MM.1S (cell line): ENCODE data around the gene NOVA1.

ENCODE experiments used
- DNase-seq: peaks from one replicate; pipeline ENCODE4 v3.0.0-alpha.2; 2015
- H2AFZ ChIP-seq: fragments of 300-600 bp; sonication (generic); 2 replicates; pipeline ENCODE4 v1.6.0; 2016; ENCODE audit warnings: antibody characterized with exemption, low read length
- H3F3A ChIP-seq: fragments of 300-600 bp; sonication (generic); 2 replicates; pipeline ENCODE4 v1.6.1; 2016; ENCODE audit warnings: mild to moderate bottlenecking, antibody characterized with exemption, low read length, moderate library complexity, mixed read lengths; ENCODE audit not compliant: insufficient read depth
- H3K27ac ChIP-seq: fragments of 300-600 bp; sonication (generic); 2 replicates; pipeline ENCODE4 v1.5.1; 2016; ENCODE audit warnings: mild to moderate bottlenecking, low read length
- H3K27me3 ChIP-seq: fragments of 300-600 bp; sonication (generic); replicated peaks from 2 replicates; pipeline ENCODE4 v1.6.0; 2016; ENCODE audit warnings: low read length; ENCODE audit not compliant: insufficient read depth
- H3K36me3 ChIP-seq: fragments of 300-600 bp; sonication (generic); replicated peaks from 2 replicates; pipeline ENCODE4 v1.6.1; 2016; ENCODE audit warnings: mild to moderate bottlenecking, low read length, mixed read lengths; ENCODE audit not compliant: insufficient read depth
- H3K4me1 ChIP-seq: fragments of 300-600 bp; sonication (generic); 2 replicates; pipeline ENCODE4 v1.6.1; 2016; ENCODE audit warnings: low read length, mixed read lengths
- H3K4me2 ChIP-seq: fragments of 300-600 bp; sonication (generic); 2 replicates; pipeline ENCODE4 v1.6.0; 2016; ENCODE audit warnings: low read depth, low read length
- H3K4me3 ChIP-seq: fragments of 300-600 bp; sonication (generic); 2 replicates; pipeline ENCODE4 v1.5.1; 2016; ENCODE audit warnings: low read length, mixed read lengths
- H3K79me2 ChIP-seq: fragments of 300-600 bp; sonication (generic); 2 replicates; pipeline ENCODE4 v1.6.1; 2016; ENCODE audit warnings: mixed run types, low read length, mixed read lengths
- H3K9ac ChIP-seq: fragments of 300-600 bp; sonication (generic); 2 replicates; pipeline ENCODE4 v1.6.1; 2016; ENCODE audit warnings: low read length, mixed read lengths
- H3K9me2 ChIP-seq: fragments of 300-600 bp; sonication (generic); replicated peaks from 2 replicates; pipeline ENCODE4 v1.6.1; 2016; ENCODE audit warnings: mild to moderate bottlenecking, low read length, mixed read lengths; ENCODE audit not compliant: insufficient read depth
- H3K9me3 ChIP-seq: fragments of 300-600 bp; sonication (generic); replicated peaks from 2 replicates; pipeline ENCODE4 v1.6.1; 2016; ENCODE audit warnings: mild to moderate bottlenecking, low read length, mixed read lengths; ENCODE audit not compliant: insufficient read depth
- H4K20me1 ChIP-seq: fragments of 300-600 bp; sonication (generic); 2 replicates; pipeline ENCODE4 v1.6.1; 2016; ENCODE audit warnings: mild to moderate bottlenecking, low read length, moderate library complexity, mixed read lengths; ENCODE audit not compliant: insufficient read depth
- EZH2 ChIP-seq: fragments of 300-600 bp; sonication (generic); optimal IDR thresholded peaks from 2 replicates; pipeline ENCODE3; 2017; ENCODE audit warnings: low read depth, mild to moderate bottlenecking, antibody characterized with exemption, low read length, mixed read lengths
- EZH2phosphoT487 ChIP-seq: fragments of 300-600 bp; sonication (generic); IDR thresholded peaks from 2 replicates; pipeline ENCODE4 v1.6.1; 2018; ENCODE audit warnings: antibody characterized with exemption, low read length
- TF ChIP-seq, protein P1 (sequence below): fragments of 300-600 bp; sonication (generic); IDR thresholded peaks from 2 replicates; pipeline ENCODE4 v1.5.1; 2016; ENCODE audit warnings: antibody characterized with exemption, low read length, mixed read lengths

NOVA1 gene

DNA sequence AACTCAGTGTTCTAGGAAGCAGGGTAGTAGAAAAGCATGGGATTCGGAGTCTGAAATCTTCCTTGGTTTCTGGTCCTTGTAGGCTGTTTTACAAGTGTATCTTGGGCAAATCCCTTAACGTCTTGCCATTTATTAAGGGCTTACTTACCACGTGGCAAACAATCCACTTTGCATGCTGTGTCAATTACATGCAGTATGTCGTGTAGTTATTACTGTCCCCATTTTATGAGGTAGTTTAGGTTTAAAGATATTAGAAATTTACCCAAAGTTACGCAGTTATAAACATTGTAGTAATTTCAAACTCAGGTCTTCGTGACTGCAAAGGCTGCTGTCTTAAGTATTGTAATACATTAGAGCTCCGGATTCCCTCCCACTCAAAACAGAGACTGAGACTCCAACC, 1.5 kb upstream of the NOVA1 start:
- no peaks in the 10 kb centered on the region for H3K9me2 ChIP-seq
- H3F3A ChIP-seq, result no peaks in the 10 kb centered on the region
- H3K9me3 ChIP-seq, result no peaks in the 10 kb centered on the region
- no peaks in the 10 kb centered on the region for H3K27me3 ChIP-seq
- H3K4me3 ChIP-seq, result no peak overlapping the region
- no peaks in the 10 kb centered on the region for H3K36me3 ChIP-seq
- no peak overlapping the region for H3K9ac ChIP-seq
- H3K4me1 ChIP-seq, result no peaks in the 10 kb centered on the region
- no peak overlapping the region for H2AFZ ChIP-seq
- TF ChIP-seq EZH2, result no peak
- TF ChIP-seq, protein P1, sequence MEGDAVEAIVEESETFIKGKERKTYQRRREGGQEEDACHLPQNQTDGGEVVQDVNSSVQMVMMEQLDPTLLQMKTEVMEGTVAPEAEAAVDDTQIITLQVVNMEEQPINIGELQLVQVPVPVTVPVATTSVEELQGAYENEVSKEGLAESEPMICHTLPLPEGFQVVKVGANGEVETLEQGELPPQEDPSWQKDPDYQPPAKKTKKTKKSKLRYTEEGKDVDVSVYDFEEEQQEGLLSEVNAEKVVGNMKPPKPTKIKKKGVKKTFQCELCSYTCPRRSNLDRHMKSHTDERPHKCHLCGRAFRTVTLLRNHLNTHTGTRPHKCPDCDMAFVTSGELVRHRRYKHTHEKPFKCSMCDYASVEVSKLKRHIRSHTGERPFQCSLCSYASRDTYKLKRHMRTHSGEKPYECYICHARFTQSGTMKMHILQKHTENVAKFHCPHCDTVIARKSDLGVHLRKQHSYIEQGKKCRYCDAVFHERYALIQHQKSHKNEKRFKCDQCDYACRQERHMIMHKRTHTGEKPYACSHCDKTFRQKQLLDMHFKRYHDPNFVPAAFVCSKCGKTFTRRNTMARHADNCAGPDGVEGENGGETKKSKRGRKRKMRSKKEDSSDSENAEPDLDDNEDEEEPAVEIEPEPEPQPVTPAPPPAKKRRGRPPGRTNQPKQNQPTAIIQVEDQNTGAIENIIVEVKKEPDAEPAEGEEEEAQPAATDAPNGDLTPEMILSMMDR, result no peak
- no peak for TF ChIP-seq EZH2phosphoT487
- H3K27ac ChIP-seq, result no peak overlapping the region
- no peak overlapping the region for H3K4me2 ChIP-seq
- no peak for DNase-seq
- no peaks in the 10 kb centered on the region for H3K79me2 ChIP-seq
- no peaks in the 10 kb centered on the region for H4K20me1 ChIP-seq

DNA sequence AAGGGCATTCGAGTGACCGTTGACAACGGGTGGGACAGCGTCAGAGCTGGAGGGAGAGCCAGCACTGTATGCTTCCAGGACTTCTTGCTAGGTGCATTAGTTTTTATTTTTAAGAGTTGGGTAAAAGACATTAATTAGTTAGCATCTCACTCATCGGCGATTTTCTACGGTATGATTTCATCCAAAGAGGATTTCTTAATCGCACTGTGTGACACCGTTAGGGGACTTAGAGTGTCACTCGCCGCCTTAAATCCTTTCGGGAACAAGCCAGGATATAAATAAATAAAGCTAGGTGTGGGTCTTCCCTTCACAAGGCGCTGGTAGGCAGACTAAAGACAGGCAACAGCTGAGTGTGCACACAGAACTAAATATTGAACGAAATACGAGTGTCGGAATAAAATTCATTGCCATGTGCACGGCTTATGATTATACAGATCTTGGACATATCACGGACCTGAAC, 869 bp upstream of the NOVA1 start:
- H3F3A ChIP-seq, result no peaks in the 10 kb centered on the region
- H4K20me1 ChIP-seq, result no peaks in the 10 kb centered on the region
- TF ChIP-seq, protein P1, result no peak
- no peak for TF ChIP-seq EZH2
- no peak for TF ChIP-seq EZH2phosphoT487
- no peaks in the 10 kb centered on the region for H3K79me2 ChIP-seq
- no peaks in the 10 kb centered on the region for H3K9me2 ChIP-seq
- H3K27ac ChIP-seq, result no peak overlapping the region
- no peak for DNase-seq
- no peaks in the 10 kb centered on the region for H3K9me3 ChIP-seq
- H3K9ac ChIP-seq, result no peak overlapping the region
- no peak overlapping the region for H3K4me3 ChIP-seq
- H3K27me3 ChIP-seq, result no peaks in the 10 kb centered on the region
- no peak overlapping the region for H2AFZ ChIP-seq
- no peak overlapping the region for H3K4me2 ChIP-seq
- H3K4me1 ChIP-seq, result no peaks in the 10 kb centered on the region
- H3K36me3 ChIP-seq, result no peaks in the 10 kb centered on the region

DNA sequence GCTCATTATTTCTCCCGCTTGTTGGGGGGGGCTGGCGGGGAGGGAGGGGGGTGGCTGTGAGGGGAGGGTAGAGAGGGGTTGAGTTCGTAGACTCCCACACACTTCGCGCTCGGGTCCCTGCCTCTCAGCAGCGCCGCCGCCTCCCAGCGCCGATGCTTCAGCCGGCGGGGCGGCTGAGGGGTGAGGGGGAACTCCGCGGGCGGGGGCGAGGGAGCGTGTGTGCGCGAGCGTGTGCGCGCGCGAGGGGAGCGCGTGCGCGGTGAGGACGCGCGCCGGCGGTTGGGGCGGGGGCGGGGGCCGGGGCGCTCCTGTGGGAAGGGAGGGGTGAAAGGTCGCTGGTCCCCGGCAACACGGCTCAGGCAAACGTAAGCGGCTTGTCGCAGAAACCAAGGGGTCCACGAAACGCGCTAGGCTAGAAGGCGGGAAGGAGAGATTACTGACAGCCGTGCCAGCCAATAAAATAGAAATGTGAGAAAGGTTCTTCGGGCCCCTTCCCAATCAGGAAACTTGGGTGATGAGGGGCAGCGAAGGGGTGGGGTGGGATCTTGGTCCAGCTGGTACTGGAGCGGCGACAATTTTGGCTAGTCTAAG, 343 bp upstream of the NOVA1 start:
- no peaks in the 10 kb centered on the region for H3K36me3 ChIP-seq
- no peaks in the 10 kb centered on the region for H3K9me2 ChIP-seq
- no peak overlapping the region for H3K27ac ChIP-seq
- H3K27me3 ChIP-seq, result no peaks in the 10 kb centered on the region
- no peak for DNase-seq
- H2AFZ ChIP-seq, result no peak overlapping the region
- H3K9ac ChIP-seq, result no peak overlapping the region
- H3K4me3 ChIP-seq, result no peak overlapping the region
- H3F3A ChIP-seq, result no peaks in the 10 kb centered on the region
- no peaks in the 10 kb centered on the region for H4K20me1 ChIP-seq
- no peak for TF ChIP-seq EZH2
- no peak for TF ChIP-seq EZH2phosphoT487
- TF ChIP-seq, protein P1, result no peak
- H3K79me2 ChIP-seq, result no peaks in the 10 kb centered on the region
- H3K9me3 ChIP-seq, result no peaks in the 10 kb centered on the region
- H3K4me1 ChIP-seq, result no peaks in the 10 kb centered on the region
- H3K4me2 ChIP-seq, result no peak overlapping the region
